NCI-H748 (cell line): Measurements from ENCODE around the gene ZMAT3.
"Not testable (repeated sequence)": the region's sequence is repeated elsewhere in the genome, so short reads cannot be mapped to it uniquely, and the experiment has no call there.

Source experiments
- DNase-seq: peaks from one replicate; lab custom pipeline; 2025; ENCODE audit not compliant: unreplicated experiment; lab: John Stamatoyannopoulos, UW

Gene ZMAT3

DNA sequence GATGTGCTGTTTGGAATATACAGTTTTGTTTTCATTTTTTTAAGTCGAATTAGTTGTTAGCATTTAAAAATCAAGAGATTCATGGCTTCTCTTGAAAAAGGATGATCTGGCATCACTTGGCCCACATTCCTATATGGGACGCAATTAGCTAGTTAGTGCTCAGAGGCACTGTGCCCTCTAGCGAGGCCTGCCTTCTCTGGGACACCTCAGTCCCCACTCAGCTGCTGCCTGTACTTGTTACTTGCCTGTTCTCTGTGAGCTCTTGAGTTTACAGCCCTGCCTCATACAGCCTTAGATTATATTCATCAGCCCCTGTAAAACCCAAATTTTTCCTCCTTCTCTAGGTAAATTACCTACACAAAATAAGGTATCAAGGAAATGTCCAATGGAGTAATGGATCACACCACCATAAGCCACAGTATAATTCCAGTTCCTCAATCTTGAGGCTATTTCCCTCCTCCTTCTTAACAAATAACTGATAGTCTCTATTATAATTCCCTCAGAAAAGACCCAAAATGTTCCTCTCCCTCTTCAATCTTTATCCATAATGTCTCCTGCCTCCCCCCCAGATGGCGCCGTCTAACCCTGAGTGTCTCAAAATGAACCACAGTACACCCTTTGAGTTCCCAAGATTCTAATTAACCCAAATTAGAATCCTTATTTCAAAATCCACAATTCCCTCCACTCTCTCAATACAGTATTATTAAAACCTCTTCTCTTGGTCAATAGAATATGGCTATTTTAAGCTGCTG is 2.7 kb downstream of the ZMAT3 start:
- peak; percentile 47 for DNase-seq

- peak; percentile 54 for DNase-seq
Observed at GRCh38 chr3:179067839-179068238, 3.8 kb downstream of the ZMAT3 start.

DNA sequence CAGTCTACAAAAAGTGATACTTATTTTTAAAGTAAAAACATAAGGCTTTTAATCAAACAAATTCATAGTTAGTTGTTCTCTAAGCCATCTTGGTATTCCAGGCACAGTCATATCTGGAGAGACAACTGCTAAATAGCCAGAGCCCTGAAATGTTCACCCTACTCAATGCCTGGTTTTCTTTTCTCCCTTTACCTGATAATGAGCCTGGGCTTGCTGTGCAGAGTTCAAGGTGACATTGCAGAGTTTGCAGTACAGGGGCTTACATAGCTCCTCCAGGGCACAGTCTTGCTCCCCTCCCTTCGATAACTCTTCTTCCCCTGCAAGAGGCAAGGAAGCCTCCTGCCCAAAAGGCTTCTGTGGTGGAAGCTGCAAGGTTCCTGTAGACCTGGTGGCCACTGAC is 4.3 kb downstream of the ZMAT3 start:
- no peak for DNase-seq

DNA sequence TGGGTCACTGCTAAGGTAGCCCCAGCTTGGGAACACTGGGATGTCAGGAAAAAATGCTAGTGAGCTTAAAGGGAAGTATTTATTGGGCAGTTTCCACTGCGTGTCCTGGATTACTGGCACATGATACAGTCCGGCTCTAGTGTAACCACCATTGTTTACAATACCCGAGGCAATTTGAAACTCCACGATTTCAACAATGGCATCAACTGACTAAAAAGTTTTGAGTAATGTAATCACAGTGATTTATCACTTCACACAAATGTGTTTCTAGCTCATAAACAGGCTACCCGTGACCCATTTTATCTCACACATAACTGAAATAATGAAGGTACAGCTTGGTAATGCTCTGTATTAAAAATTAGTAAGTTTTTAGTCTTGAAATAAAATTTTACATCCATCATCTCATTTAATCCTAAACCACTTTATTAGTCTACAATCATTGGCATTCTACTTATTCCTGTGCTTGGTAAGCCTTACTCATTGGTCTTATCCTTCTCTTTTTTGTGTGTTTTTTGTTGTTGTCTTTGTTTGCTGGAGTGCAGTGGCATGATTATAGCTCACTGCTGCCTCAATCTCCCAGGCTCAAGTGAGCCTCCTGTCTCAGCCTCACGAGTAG is 7.6 kb downstream of the ZMAT3 start:
- DNase-seq: no peak

DNA sequence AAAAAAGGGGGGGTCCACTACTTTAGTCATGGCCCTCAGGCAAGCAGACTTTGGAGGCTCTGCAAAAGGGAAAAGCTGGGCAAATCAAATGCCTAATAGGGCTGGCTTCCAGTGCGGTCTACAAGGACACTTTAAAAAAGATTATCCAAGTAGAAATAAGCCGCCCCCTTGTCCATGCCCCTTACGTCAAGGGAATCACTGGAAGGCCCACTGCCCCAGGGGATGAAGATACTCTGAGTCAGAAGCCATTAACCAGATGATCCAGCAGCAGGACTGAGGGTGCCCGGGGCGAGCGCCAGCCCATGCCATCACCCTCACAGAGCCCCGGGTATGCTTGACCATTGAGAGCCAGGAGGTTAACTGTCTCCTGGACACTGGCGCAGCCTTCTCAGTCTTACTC is 15.3 kb downstream of the ZMAT3 start:
- no peak for DNase-seq

GRCh38 chr3:179054565-179054964 is 17.0 kb downstream of the ZMAT3 start:
- DNase-seq: not testable (repeated sequence)

GRCh38 chr3:179046497-179047353 is 24.9 kb downstream of the ZMAT3 start:
- DNase-seq: no peak

DNA sequence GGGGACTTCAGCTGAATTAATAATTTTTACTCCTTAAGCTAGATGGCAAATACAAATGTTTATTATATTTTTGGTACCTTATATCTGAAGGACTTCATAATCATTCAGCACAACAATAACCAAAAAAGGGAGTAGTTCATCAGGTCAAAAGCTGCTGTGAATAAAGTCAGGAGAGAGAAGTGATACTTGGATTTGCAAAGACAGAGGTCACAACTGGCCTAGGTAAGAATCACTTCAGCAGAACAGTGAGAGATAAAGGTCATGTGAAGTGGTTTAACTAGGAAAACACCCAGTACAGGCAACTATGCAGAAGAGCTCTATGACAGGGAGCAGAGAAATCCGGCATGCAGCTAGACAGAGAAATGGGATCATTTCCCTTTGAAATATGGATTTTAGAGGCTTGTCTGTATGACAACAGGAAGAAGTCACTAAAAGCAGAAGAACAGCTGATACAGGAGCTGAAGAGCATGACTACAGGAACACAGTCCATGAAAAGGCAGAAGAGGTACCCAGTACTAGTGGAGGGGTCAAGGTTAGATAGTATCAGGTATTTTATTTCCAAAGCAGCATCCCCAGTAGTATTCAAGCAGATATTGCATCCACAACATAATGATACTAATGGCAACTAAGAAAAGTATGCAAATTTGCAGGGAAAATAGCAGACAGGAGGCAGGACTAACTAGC is 25.7 kb downstream of the ZMAT3 start:
- no peak for DNase-seq

DNA sequence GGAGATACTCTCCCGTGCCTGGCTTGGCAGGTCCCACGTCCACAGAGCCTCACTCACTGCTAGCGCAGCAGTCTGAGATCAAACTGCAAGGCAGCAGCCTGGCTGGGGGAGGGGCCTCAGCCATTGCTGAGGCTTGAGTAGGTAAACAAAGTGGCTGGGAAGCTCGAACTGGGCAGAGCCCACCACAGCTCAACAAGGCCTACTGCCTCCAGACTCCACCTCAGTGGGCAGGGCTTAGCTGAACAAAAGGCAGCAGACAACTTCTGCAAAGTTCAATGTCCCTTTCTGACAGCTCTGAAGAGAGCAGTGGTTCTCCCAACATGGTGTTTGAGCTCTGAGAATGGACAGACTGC is 32.7 kb downstream of the ZMAT3 start:
- DNase-seq: not testable (repeated sequence)

DNA sequence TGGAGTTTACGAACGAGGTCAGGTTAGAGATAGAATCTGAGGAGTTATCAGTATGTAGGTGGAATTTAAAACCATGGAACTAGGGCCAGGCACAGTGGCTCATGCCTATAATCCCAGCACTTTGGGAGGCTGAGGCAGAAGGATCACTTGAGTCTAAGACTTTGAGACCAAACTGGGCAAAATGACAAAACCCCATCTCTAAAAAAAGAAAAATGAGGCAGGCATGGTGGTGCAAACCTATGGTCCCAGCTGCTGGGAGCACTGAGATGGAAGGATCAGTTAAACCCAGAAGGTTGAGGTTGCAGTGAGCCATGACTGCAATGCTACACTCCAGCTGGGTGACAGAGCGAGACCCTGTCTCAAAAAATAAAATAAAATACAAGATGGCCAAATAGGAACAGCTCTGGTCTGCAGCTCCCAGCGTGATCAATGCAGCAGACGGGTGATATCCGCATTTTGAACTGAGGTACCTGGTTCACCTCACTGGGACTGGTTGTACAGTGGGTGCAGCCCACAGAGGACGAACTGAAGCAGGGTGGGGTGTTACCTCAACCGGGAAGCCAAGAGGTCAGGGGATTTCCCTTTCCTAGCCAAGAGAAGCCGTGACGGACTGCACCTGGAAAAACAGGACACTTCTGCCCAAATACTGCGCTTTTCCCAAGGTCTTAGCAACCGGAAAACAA is 33.3 kb downstream of the ZMAT3 start:
- no peak for DNase-seq

- no peak for DNase-seq
Observed at GRCh38 chr3:179037351-179037750, 34.3 kb downstream of the ZMAT3 start.

DNA sequence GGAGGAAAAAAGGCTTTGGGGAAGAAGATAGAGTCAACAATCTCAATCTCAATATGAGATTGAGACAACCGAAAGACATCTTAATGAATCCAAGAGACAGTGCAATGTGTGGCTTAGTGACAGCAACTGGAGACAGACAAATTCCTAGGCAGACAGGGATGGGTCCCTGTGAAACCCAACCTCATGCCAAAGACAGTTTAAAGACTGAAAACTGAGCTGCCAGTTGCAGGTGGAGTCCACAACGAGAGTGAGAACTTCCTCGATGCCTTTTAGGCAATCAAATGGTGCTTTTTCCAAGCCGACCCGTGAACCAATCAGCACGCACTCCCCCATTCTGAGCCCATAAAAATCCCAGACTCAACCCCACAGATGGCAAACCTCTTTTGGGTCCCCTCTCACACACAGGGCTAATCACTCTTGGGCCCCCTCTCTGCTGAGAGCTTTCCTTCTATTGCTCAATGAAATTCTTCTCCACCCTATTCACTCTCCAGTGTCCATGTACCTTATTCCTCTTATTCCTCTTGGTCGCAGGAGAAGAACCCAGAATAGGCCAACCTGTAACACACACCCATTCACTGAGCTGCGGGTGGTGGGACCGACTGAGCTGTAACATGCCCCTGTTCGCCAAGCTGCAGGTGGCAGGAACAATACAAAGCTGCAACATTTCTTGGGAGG is 34.8 kb downstream of the ZMAT3 start:
- DNase-seq: no peak

GRCh38 chr3:179036226-179036625 is 35.4 kb downstream of the ZMAT3 start:
- DNase-seq: no peak

GRCh38 chr3:179035232-179035631 is 36.4 kb downstream of the ZMAT3 start:
- no peak for DNase-seq

DNA sequence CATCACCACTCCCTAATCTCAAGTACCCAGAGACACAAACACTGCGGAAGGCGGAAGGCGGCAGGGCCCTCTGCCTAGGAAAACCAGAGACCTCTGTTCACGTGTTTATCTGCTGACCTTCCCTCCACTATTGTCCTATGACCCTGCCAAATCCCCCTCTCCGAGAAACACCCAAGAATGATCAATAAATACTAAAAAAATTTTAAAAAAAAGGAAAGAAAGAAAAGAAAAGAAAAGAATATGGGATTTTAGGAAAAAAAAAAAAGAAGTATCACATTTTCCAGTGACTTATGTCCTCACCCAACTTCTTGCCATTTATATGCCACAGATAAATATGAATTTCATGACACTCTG is 38.3 kb downstream of the ZMAT3 start:
- DNase-seq: not testable (repeated sequence)

- not testable (repeated sequence) for DNase-seq
Observed at GRCh38 chr3:179032454-179033303, 38.9 kb downstream of the ZMAT3 start.

DNA sequence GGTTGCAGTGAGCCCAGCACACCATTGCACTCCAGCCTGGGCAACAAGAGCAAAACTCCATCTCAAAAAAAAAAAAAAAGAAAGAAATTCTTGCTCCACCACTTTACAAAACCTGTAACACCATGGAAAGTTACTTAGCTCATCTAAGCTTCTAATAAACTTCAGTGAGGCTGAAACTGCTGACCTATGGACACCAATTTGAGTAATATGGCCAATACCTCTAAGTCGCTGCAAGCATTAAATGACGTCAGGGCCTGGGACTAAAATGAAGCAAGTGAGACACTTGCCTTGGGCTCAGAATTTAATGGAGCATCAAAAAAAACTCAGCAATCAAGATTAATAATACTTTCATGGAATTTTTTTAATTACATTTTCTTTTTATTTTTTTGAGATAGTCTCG is 42.5 kb downstream of the ZMAT3 start:
- no peak for DNase-seq

- no peak for DNase-seq
Observed at GRCh38 chr3:179028408-179028807, 43.2 kb downstream of the ZMAT3 start.

DNA sequence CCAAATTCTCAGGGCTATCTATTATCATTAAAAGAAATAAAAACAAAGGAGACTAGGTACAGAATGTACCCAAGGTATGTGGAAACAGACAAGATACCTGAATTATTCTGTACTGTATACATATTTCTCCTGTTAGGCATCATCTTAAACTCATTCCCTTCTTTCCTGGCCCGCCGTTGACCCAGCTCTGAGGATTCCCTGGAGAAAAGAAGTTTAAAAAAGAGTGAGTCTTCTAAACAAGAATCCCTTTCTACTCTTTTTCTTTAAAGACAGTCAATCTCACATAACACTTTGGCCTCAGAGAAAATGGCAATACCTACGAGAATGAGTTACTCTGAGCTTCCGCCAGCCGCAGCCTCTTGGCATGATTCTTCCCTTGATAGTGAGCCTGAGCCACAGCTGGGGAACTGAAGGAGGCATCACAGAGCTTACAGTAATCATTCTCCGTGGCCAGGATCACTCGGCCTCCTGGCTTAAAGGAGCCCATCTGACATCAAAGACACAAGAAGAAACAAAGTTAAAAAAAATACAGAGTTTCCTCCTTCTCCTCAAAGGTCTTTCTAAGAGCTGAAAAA is 44.2 kb downstream of the ZMAT3 start:
- DNase-seq: no peak
